Activated naive CD4-positive, alpha-beta T cell (primary cell): ENCODE measurements around the gene YIF1A.
A peak's percentile ranks its signal among the peaks of the same experiment; 100 is the strongest.
"Not testable (repeated sequence)": the region's sequence is repeated elsewhere in the genome, so short reads cannot be mapped to it uniquely, and the experiment has no call there.

Experiments used
- DNase-seq, 4 experiments: peaks; one replicate each; lab custom pipeline; 2025; lab: John Stamatoyannopoulos, UW

YIF1A gene

GRCh38 chr11:66326261-66327111 is 37.5 kb upstream of the YIF1A start:
- DNase-seq: peak in 1 of 4 experiments; percentile 44

- DNase-seq: no peak
These were observed 36.3 kb upstream of the YIF1A start for GRCh38 chr11:66325263-66325671.

- no peak for DNase-seq
These were observed 35.7 kb upstream of the YIF1A start for GRCh38 chr11:66324664-66325063.

- DNase-seq: no peak
These were observed 34.7 kb upstream of the YIF1A start for GRCh38 chr11:66323684-66324083.

- DNase-seq: no peak
These were observed 33.9 kb upstream of the YIF1A start for GRCh38 chr11:66322732-66323427.

GRCh38 chr11:66321606-66322005 is 32.7 kb upstream of the YIF1A start:
- no peak for DNase-seq

- DNase-seq: not testable (repeated sequence)
These were observed 31.8 kb upstream of the YIF1A start for GRCh38 chr11:66320748-66321147.

- not testable (repeated sequence) for DNase-seq
These were observed 31.3 kb upstream of the YIF1A start for GRCh38 chr11:66320289-66320688.

- no peak for DNase-seq
These were observed 29.6 kb upstream of the YIF1A start for GRCh38 chr11:66318600-66318970.

GRCh38 chr11:66317723-66318599 is 29.0 kb upstream of the YIF1A start:
- DNase-seq: peak in 2 of 4 experiments; percentile 50 to 67

- peak in 2 of 4 experiments; percentile 20 to 44 for DNase-seq
These were observed 28.4 kb upstream of the YIF1A start for GRCh38 chr11:66317322-66317722.

GRCh38 chr11:66316849-66317251 is 27.9 kb upstream of the YIF1A start, which contains the start of gene CD248:
Gene CD248, minus strand, starts transcription at chr11:66317044. Its CDS starts 17 bp downstream, at chr11:66317027.
- DNase-seq: peak in 1 of 4 experiments; percentile 28

- DNase-seq: no peak
These were observed 27.2 kb upstream of the YIF1A start for GRCh38 chr11:66315921-66316811.

- DNase-seq: no peak
These were observed 26.5 kb upstream of the YIF1A start for GRCh38 chr11:66315498-66315885.

- no peak for DNase-seq
These were observed 25.9 kb upstream of the YIF1A start for GRCh38 chr11:66314561-66315497.

GRCh38 chr11:66314186-66314501 is 25.2 kb upstream of the YIF1A start:
- DNase-seq: no peak

- DNase-seq: no peak
These were observed 24.6 kb upstream of the YIF1A start for GRCh38 chr11:66313321-66314185.

- DNase-seq: peak; percentile 94 to 100 (median 98)
These were observed 23.8 kb upstream of the YIF1A start for GRCh38 chr11:66312549-66313320.
